Posterior vena cava (tissue), 2 donors: ENCODE measurements around the gene CNIH2. TPM values are rescaled to one million over a fixed set of nuclear protein-coding genes. Genes with fewer than 3 reads are reported as not detected.

Experiments
- DNase-seq: peaks from one replicate; pipeline ENCODE4 v3.0.0-alpha.2; 2020; ENCODE audit warnings: low spot score
- intact Hi-C, 2 donors: fragments of 100-400 bp; cut with DNase I; formaldehyde crosslinking; loops; one replicate each; pipeline versions ENCODE4 v1.14.1 to v1.14.2; 2022 to 2023
- long read RNA-seq, 2 donors: library from polyadenylated mRNA; unstranded; transcript quantifications; one replicate each; pipeline ENCODE4 v2.0.0, GENCODE V29; 2020 to 2021
- total RNA-seq, 2 donors: library from RNA; stranded (reverse); fragmentation: NEBNext Ultra II Directional; extraction: Animal tissue kit (Norgen Biotek cat#: 25700); gene quantifications; one replicate each; pipeline ENCODE4 v1.2.1, GENCODE V29; 2021
- donor health status: DM: yes; HTN: yes; CAD: no.
- donor health status: DM: yes; HTN: yes; CAD: no.

The CNIH2 gene
- not detected for total RNA-seq
- long read RNA-seq, donor 1 = 0 reads
- long read RNA-seq, donor 2 = 0 reads

- DNase-seq = no peak
- intact Hi-C loops = no loop called here
Measured at GRCh38 chr11:66277471-66278362, at the start of gene CNIH2. Gene CNIH2, plus strand, starts transcription at chr11:66278175. Its CDS starts 282 bp downstream, at chr11:66278457.

GRCh38 chr11:66228521-66228920, 49.5 kb upstream of the CNIH2 start:
- intact Hi-C loops = loop anchor here in 1 of 2 donors (10.0 kb wide), 1 partner anchor 56 kb away; the partner anchor contains the start of gene YIF1A
- DNase-seq = no peak

GRCh38 chr11:66230156-66230555, 47.8 kb upstream of the CNIH2 start:
- intact Hi-C loops = no loop called here
- DNase-seq = no peak

- intact Hi-C loops = no loop called here
- DNase-seq = no peak
Measured at GRCh38 chr11:66230978-66231377, 47.0 kb upstream of the CNIH2 start.

GRCh38 chr11:66231561-66231960, 46.4 kb upstream of the CNIH2 start:
- intact Hi-C loops = no loop called here
- DNase-seq = no peak

- no peak for DNase-seq
- intact Hi-C loops = no loop called here
Measured at GRCh38 chr11:66232769-66233168, 45.2 kb upstream of the CNIH2 start.

- no peak for DNase-seq
- intact Hi-C loops = no loop called here
Measured at GRCh38 chr11:66233301-66233700, 44.7 kb upstream of the CNIH2 start.

- intact Hi-C loops = no loop called here
- no peak for DNase-seq
Measured at GRCh38 chr11:66235141-66235540, 42.8 kb upstream of the CNIH2 start.

- intact Hi-C loops = no loop called here
- no peak for DNase-seq
Measured at GRCh38 chr11:66237867-66238266, 40.1 kb upstream of the CNIH2 start.

GRCh38 chr11:66238786-66239413, 39.1 kb upstream of the CNIH2 start:
- intact Hi-C loops = no loop called here
- no peak for DNase-seq

GRCh38 chr11:66239511-66239910, 38.5 kb upstream of the CNIH2 start:
- intact Hi-C loops = no loop called here
- DNase-seq = no peak

- intact Hi-C loops = no loop called here
- no peak for DNase-seq
Measured at GRCh38 chr11:66239998-66240780, 37.8 kb upstream of the CNIH2 start.

GRCh38 chr11:66240781-66241136, 37.2 kb upstream of the CNIH2 start:
- DNase-seq = no peak
- intact Hi-C loops = no loop called here

- intact Hi-C loops = no loop called here
- no peak for DNase-seq
Measured at GRCh38 chr11:66242095-66242765, 35.7 kb upstream of the CNIH2 start.

GRCh38 chr11:66243782-66244535, 34.0 kb upstream of the CNIH2 start:
- DNase-seq = no peak
- intact Hi-C loops = loop anchor here in 1 of 2 donors (1.0 kb wide), 1 partner anchor 17 kb away; no protein-coding TSS in a partner anchor

- intact Hi-C loops = no loop called here
- DNase-seq = no peak
Measured at GRCh38 chr11:66247295-66247694, 30.7 kb upstream of the CNIH2 start.

- no peak for DNase-seq
- intact Hi-C loops = no loop called here
Measured at GRCh38 chr11:66247801-66248200, 30.2 kb upstream of the CNIH2 start.

- intact Hi-C loops = no loop called here
- DNase-seq = no peak
Measured at GRCh38 chr11:66248903-66249302, 29.1 kb upstream of the CNIH2 start.

- DNase-seq = no peak
- intact Hi-C loops = no loop called here
Measured at GRCh38 chr11:66251809-66252208, 26.2 kb upstream of the CNIH2 start.
